AG04449 (cell line): ENCODE results near the gene NOL9.

ENCODE experiments used
- CTCF ChIA-PET: fragments of 350-600 bp; formaldehyde crosslinking; extraction: SDS; loops from one replicate; lab custom pipeline; 2021; ENCODE audit warnings: antibody characterized with exemption; lab: Yijun Ruan, JAX
- POLR2A ChIA-PET: fragments of 400-600, 350-600 bp; formaldehyde crosslinking; extraction: SDS; loops from one replicate; lab custom pipeline; 2020; ENCODE audit warnings: antibody characterized with exemption, inconsistent platforms; lab: Yijun Ruan, JAX
- DNase-seq: peaks from one replicate; pipeline ENCODE4 v3.0.0-alpha.2; 2010; ENCODE audit warnings: low read depth, low spot score
- H3K4me3 ChIP-seq: 2 replicates; pipeline ENCODE4 v1.5.1; 2011; ENCODE audit warnings: low read depth, mild to moderate bottlenecking, control low read depth, low read length
- TF ChIP-seq, protein P1 (sequence below): IDR thresholded peaks from one replicate; pipeline ENCODE4 v1.5.1; 2011; ENCODE audit warnings: mild to moderate bottlenecking, moderate library complexity, low read length, control low read depth, inconsistent platforms; ENCODE audit not compliant: insufficient read depth; ENCODE audit errors: missing control alignments

NOL9 gene

DNA sequence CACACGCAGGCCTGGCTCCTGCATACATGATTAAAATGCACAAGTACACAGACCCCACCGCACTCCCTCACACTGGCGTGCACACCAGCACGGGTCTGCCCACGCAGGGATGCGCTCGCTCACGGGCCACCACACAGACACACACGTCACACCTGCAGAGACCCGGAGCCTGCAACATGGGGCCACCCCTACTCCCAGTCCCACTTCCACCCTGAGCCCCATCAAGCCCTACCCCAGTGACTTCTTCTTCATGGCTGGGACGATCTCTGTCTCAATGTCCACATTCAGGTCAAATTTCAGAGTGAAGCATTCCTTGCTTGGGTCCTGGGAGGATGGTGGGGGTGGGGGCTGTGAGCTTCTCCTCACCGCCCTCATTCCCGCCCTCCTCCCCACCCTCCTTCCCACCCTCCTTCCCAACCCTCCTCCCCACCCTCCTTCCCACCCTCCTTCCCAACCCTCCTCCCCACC lies 79.5 kb downstream of the NOL9 start:
- CTCF ChIA-PET: interaction anchor here (2.6 to 17.8 kb wide), 2 partner anchors 11 to 13 kb away, joined by 19 to 236 read pairs; partner anchors contain the start of gene PLEKHG5
- H3K4me3 ChIP-seq: no peak overlapping the region
- no peak for DNase-seq
- TF ChIP-seq, protein P1, sequence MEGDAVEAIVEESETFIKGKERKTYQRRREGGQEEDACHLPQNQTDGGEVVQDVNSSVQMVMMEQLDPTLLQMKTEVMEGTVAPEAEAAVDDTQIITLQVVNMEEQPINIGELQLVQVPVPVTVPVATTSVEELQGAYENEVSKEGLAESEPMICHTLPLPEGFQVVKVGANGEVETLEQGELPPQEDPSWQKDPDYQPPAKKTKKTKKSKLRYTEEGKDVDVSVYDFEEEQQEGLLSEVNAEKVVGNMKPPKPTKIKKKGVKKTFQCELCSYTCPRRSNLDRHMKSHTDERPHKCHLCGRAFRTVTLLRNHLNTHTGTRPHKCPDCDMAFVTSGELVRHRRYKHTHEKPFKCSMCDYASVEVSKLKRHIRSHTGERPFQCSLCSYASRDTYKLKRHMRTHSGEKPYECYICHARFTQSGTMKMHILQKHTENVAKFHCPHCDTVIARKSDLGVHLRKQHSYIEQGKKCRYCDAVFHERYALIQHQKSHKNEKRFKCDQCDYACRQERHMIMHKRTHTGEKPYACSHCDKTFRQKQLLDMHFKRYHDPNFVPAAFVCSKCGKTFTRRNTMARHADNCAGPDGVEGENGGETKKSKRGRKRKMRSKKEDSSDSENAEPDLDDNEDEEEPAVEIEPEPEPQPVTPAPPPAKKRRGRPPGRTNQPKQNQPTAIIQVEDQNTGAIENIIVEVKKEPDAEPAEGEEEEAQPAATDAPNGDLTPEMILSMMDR: no peak
- POLR2A ChIA-PET: no interaction called here

DNA sequence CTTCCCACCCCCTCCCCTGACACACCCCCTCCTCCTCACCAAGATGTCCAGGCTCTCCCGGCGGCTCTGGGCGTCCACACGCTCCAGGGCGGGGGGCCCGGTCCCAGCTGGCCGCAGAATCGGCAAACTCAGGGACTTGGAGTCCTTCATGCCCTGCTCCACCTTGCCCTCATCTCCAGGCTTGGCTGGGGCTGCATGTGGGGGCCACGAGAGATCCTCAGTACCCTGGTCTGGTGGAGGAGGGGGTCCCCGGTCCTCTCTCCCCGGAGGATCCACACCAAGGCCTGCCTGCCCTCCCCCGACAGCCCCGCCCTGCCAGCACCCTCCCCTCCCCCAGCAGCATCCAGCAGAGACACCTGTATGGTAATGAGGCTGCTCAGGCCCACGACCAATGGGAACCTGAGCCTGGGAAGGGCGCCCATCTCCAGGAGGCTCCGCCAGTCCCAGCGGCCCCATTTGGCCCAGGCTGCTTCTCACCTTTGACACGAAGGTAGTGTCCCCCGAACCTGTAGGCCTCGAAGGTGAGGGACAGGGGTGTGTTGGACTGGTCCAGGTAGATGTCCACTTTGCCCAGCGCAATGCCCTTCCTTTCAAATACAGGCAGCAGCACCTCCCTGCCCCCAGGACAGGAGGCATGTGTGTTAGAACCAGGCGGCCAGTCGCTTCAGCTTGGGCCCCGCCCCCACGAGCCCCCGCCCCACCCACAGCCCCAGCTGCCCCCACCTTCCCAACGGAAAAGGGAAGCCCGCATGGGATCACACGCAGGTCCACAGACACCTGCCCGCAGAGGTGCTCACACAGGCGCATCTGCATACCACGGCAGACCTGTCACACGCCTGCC lies 80.1 kb downstream of the NOL9 start:
- CTCF ChIA-PET: interaction anchor here (2.6 to 17.8 kb wide), 2 partner anchors 11 to 14 kb away, joined by 19 to 236 read pairs; partner anchors contain the start of gene PLEKHG5
- POLR2A ChIA-PET: no interaction called here
- no peak overlapping the region for H3K4me3 ChIP-seq
- TF ChIP-seq, protein P1: no peak
- no peak for DNase-seq

DNA sequence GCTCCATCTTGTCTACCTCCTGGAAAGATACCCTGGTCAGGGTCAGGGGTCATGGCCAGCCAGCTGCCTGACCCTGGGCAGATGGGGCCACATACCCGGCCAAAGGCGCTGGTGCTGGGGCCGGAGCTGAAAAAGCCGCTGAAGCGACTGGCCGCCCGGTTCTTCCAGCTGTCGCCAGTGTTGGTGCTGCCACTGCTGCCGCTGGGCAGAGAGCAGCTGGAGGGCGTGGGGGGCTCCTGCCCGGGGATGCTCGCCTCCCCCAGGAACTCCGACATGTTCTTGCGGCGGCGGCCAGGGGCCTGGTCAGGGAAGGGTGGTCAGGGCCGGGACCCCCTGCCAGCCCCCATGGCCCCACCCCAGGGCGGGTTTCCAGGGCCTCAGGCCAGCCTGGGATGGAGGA lies 81.2 kb downstream of the NOL9 start:
- POLR2A ChIA-PET: no interaction called here
- no peak for DNase-seq
- H3K4me3 ChIP-seq: no peak overlapping the region
- CTCF ChIA-PET: interaction anchor here (2.1 to 17.8 kb wide), 3 partner anchors 10 to 226 kb away, joined by 8 to 236 read pairs (median 16); partner anchors contain the start of gene PLEKHG5
- TF ChIP-seq, protein P1: no peak

DNA sequence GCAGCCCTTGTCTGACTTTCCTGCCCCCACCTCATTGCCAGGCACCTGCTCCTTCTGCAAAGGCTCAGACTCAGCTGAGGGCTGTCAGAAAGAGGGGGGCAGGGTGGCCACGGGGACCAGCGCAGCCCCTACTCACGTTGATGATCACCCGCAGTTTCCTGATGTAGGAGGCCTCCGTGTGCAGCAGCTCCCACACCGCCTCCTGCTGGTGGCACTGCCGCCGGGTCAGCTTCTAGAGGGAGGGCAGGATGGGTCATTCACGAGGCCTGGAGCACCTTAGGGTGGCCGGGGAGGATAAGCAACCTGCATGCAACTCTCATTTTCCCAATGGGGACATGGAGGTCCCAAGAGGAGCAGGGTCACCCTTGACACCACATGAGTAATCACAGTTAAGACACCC lies 81.9 kb downstream of the NOL9 start:
- CTCF ChIA-PET: interaction anchor here (1.1 to 17.8 kb wide), 4 partner anchors 9 to 226 kb away, joined by 4 to 236 read pairs (median 12); partner anchors contain the start of gene PLEKHG5
- DNase-seq: no peak
- POLR2A ChIA-PET: no interaction called here
- H3K4me3 ChIP-seq: no peak overlapping the region
- TF ChIP-seq, protein P1: peak; percentile 36

DNA sequence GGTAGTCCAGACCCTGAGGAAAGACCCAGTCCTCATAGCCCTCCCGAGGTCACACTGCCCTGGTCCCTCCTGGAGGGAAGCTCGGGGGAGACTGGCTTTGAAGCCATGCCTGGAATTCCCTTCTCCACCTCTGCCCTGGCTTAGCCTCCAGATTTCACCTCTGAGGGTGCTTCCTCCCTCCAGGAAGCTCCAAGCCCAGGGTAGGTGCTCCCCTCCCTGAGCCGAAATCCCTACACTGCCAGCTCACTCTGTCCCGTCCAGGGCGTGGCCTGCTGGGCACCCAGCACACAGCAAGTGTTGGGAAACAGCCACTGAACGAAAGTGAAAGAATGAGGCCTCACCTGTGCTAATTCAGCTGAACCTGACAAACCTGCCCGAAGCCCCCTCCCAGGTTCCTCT lies 82.3 kb downstream of the NOL9 start:
- TF ChIP-seq, protein P1: no peak
- DNase-seq: no peak
- ChIA-PET POLR2A (no interaction called here), CTCF (interaction anchor here (1.1 to 17.8 kb wide), 4 partner anchors 9 to 225 kb away, joined by 4 to 236 read pairs (median 12); partner anchors contain the start of gene PLEKHG5)
- H3K4me3 ChIP-seq: no peak overlapping the region
